HG02798 (cell line): ENCODE measurements around the gene EXD3.
A peak's percentile ranks its signal among the peaks of the same experiment; 100 is the strongest.
"Not testable (repeated sequence)": the region's sequence is repeated elsewhere in the genome, so short reads cannot be mapped to it uniquely, and the experiment has no call there.

ENCODE experiments used
- ATAC-seq: cut with Tn5 transposase; IDR thresholded peaks from one replicate; pipeline ENCODE4 v1.9.1; 2021; ENCODE audit warnings: mild to moderate bottlenecking; ENCODE audit not compliant: unreplicated experiment, poor library complexity

Gene EXD3, protein sequence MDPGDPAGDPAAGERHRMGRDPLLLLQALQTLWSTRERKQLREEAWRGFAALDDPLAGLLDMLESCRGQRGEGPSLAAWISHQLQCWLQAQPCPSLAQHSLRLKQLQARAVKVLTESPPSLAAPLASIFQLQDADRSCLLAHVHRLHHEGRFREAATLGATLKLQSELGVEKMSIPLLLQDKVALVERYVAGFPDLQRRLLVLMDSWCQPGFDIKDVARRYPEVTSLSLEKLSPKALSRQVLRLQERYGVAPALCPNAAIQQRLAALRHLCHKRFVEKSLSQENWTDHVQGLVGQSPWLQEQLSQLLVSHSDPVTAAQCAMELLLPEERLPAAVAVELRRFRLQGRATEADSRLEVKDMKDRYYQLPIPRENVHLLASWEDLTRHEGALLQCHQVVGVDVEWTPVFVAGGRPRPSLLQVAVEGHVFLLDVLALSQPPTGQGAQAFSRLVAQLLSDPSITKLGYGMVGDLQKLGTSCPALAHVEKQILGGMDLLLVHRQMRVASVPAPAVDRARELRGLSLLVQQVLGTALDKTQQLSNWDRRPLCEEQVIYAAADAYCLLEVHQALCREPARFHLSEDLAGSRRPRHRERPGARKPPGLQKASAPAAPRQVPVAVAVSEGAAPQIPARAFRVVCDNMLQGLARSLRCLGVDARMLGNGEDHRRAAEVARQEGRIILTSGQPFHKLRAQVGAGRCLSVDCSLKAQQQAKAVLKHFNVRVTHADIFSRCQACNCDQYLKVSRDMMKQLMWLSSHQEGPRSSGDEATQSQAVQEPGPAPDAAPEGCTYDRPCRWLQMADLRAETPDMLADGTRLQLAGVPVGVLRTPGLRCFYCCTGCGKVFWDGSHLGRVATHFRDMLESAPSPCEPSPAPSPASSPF

DNA sequence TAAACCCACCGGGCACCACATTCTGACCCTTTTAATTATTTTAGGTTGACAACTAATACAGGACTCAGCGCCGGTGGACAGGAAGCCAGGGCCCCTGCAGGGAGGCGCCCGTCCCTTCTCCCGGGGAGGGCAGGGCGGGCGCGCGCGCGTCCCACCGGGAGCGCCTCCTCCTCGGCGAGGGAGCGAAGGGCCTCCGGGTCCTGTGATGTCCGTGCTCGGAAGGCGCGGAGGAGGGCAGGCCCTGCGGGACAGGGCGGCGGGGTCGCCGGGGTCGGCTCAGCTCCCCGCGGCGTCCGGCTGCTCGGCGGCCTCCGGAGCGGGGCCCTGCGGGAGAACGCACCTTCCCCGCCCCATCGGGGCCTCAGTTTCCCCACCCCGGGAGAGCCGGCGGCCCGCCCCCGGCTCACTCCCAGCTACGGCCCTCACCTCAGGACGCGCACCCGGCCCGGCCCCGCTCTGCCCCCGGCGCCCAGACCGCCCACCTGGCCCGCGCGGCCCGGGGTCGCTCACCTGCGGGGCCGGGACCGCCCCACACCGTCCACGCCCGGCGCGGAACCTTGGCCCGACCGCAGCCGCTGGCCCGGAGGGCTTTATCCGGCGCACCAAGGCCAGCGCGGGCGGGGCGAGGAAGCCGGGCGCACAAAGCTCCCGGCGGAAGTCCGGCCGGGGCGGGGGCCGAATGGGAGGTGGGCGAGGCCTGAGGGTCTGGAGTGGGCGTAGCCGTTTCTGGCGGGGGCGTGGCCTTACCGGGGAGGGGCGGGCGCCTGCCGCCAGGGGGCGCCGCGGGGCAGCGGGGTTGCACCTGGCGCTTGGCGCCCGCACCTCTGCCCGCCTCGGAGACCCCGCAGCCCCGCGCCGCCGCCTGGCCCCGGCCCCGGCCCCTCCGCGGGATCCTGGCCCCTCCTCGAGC, at the start of gene EXD3, which contains the start of gene NOXA1:
EXD3 (minus strand) TSS at position 559 of the 910 bp plus-strand sequence. CDS start 27,805 bp downstream, outside the sequence.
NOXA1 (plus strand) TSS at position 790 of the 910 bp plus-strand sequence. CDS start 137 bp downstream, outside the sequence.
- ATAC-seq, result peak; percentile 90

DNA sequence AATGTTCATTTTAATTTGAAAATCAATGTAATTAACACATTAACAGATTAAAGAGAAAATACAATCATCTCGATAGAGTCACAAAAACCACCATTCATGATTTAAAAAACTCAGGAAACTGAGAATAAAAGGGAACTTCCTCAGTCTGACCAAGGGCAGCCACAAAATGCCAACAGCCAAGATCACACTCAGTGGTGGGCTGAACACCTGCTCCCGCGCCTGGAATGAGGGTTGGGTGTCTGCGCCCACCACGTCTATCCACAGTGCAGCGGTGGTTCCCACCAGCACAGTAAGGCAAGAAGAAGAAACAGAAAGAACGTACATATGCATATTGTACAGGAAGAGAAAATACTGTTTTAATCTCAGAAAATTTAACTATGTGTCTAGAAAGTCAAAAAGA, 47.8 kb upstream of the EXD3 start:
- no peak for ATAC-seq

DNA sequence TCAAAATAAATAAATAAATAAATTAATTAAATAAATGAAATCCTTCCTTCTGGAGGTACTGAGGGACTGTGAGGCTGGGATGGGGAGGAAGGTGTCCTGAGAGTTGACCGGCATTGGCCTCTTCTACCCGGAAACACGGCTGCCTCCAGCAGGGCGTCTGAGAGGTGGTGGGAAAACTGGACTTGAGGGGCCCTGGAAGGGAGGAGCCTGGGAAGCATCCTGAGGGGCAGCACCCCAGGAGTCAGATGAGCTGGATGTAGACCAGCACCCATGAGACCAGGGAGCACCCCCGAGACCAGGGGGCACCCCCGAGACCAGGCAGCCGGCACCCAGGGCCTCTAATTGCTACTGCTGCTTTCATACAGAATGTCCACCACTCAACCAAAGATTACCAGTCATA, 44.9 kb upstream of the EXD3 start:
- ATAC-seq, result no peak

DNA sequence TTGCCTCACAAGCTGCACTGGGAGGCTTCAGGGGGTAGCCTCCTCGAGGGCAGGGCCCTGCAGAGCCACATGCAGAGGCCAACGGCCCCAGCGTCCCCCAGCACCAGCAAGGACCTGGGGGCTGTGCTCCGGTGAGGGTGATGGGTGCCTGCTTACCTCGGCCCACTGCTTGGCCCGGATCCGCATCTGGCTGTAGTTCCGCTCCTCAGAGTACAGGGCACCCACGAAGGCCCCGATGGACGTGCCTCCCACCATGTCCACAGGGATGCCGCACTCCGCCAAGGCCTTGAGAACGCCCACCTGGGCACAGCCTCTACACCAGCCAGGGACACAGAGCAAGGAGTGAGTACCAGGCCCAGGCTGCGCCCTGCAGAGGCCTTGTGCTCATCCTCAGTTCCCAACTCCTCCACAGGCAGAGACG, 44.2 kb upstream of the EXD3 start:
- ATAC-seq, result no peak

DNA sequence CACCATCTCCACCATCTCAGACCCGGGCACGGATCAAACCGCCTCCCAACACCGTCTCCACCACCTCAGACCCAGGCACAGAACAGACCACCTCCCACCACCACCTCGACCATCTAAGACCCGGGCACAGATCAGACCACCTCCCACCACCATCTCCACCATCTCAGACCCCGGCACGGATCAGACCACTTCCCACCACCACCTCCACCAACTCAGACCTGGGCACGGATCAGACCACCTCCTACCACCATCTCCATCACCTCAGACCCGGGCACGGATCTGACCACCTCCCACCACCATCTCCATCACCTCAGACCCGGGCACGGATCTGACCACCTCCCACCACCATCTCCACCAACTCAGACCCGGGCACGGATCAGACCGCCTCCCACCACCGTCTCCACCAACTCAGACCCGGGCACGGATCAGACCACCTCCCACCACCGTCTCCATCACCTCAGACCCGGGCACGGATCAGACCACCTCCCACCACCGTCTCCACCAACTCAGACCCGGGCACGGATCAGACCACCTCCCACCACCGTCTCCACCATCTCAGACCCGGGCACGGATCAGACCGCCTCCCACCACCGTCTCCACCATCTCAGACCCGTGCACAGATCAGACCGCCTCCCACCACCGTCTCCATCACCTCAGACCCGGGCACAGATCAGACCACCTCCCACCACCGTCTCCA, 43.6 kb upstream of the EXD3 start:
- ATAC-seq, result not testable (repeated sequence)

DNA sequence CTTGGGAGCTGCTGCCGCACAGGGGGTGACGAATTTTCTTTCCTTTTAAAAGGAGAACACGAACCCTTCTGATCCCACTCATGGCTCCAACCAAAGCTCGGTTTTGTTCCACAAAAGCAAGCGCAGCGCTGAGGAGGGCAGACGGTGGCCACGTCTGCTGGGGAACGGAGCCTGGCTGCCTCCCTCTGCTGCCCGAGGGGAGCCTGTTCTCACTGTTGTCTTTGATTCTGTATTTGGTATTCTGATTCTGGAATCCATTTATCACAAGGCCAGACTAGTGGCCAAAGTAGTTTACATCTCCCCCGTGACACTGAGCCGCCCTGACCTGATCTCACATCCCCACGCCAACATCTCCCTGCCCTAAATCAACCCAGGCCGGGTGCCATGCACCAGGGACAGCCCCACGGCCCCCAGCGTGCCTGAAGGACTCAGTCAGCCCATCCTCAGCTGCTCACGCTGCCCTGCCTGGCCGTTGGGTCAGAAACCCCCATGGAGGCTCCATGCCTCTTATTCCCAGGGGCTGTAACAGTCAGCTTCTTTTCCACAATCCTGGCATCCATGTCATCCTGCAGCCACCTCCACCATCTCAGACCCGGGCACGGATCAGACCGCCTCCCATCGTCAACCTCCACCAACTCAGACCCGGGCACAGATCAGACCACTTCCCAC, 42.9 kb upstream of the EXD3 start:
- no peak for ATAC-seq

DNA sequence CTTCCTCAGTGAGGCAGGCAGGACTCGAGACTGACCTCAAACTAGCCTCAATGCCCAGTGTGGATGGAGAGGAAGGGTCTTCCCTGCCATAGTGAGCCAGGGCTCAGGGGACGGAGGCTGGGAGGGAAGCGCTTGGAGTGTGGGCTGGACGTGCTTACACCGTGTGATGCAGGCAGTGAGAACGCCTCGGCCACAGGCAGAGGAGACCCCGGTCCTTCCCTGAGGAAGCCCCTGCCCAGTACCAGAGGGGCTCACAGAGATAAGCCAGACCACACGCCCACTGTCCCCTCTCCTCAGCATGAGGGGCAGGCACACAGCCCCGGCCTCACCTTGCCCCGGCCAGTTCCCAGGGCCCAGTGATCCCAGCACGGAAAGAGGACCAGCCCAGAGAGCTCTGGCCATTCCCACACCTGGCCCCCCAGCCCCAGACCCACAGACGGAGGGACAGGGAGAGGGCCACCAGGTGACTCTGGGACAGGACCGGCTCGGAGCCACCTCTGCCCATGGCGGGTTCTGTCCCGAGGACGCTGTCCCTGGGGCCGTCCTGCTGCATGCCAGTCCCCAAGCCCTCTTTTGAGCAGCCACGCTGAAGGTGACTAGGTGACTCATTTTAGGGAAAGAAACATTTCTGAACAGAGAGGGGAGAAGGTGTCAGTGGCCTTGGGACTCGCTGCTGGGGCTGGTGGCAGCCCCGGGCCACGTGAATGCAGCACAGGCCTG, 42.2 kb upstream of the EXD3 start:
- ATAC-seq, result no peak

DNA sequence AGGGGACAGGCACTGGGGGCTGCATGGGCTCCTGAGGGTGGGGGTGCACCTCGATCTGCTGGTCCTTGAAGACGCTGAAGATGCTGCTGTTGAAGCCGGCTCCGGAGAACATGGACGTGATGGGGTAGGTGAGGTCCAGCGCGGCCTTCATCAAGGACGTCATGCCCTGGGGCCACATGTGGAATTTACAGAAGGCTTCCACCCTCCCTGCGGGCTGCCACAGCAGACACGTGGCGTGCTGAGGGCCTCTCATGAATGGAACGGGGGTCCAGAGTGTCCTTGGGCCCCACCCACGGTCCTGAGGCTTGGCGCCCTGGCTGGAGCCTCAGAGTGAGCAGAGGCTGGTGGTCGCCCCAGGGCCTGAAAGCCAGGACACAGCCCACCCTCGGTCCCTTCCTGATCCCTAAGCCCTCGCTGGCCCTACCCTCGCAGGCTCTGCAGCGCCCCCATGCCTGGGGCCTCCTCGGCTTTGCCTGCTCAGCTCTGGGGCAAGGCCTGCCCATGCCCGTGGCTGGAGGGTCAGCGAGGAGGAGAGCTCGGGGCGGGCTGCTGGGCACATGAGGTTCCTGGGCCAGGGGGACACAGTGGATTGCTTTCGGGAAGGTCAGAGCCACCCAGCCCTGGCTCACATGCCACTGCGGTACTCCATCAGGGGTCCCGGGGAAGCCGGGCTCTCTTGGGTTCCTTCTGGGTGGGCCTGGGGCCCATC, 41.5 kb upstream of the EXD3 start:
- ATAC-seq, result no peak

DNA sequence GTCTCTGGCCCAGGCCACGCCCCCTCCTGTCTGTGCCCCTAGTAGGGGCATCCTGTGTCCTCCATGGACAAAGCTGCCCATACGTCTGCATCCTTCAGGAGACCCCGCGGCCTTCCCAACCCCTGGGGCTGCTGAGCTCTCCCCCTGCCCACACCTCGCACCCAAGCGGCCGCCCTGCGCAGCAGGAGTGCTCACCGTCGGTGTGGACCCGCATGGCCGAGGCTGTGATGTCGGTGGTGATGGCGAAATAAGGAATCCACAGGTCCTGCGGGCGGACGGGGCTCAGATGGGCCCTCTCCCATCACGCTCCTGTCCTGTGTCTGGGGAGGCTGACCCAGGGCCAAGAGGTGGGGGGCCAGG, 40.9 kb upstream of the EXD3 start:
- ATAC-seq, result no peak

DNA sequence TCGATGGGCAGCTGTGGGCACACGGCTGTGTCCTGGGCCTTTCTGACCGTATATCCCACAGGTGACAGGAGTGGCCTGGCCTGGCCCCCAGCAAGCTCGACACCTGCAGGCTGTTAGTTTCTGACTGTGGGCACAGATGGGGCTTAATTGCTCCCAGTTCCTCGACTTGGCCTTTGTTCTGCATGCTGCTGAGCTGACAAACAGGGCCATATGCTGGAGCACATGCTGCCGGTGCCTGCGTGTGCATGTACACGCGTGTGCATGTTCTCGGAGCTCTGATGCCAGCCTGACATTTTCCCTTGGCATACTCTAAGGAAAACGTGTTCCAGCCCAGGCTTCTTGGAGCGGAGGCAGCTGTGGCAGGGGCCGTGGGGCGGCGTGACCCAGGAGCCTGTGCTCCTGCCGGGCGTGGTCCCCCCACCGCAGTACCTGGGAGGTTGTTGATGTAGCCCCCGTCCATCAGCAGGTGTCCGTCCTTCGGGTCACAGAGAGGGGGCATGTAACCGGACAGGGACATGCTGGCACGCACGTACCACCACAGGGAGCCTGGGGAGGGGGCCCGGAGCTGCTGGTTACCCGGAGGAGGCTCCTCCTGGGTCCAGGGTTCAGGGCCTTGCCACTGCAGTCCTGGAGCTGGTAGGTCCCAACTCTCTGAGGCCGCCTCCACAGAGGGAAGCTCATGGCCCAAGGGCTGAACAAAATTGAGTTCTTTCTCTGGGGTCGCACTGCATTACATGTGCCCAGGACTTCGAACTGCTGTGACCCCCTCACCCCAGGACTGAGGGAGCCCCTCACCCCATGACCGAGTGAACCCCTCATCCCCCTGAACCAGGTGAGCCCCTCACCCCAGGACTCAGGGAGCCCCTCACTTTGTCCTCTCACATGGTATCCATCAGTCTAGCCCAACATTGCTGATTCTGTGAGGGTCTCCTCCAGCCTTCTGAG, 40.3 kb upstream of the EXD3 start:
- ATAC-seq, result no peak

DNA sequence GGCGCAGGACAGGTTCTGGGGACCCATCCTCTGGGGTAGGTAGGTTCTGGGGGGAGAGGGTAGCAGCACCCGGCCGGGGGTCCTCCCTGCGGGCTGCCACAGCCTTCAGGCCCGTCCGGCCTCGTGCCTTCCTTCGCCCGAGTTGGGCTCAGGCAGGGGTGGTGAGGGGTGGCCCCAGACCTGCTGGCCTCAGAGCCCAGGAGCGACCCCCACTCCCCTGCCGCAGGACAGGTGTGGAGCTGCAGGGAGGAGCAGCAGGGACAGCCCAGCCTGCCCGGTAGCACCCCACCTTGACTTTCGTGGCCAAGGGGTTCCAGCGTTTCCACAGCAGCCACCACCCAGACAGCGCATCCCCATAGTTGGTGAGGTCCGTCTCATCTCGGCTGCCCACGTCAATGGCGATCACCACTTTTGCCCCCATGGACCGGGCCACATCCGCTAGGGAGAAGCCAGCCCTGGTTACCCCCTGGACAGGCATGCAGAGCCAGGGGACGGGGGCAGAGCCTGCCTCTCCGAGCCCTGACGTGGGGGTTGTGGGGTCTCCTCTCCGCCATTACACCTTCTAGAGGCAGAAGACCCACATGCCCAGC, 39.5 kb upstream of the EXD3 start:
- ATAC-seq, result no peak

DNA sequence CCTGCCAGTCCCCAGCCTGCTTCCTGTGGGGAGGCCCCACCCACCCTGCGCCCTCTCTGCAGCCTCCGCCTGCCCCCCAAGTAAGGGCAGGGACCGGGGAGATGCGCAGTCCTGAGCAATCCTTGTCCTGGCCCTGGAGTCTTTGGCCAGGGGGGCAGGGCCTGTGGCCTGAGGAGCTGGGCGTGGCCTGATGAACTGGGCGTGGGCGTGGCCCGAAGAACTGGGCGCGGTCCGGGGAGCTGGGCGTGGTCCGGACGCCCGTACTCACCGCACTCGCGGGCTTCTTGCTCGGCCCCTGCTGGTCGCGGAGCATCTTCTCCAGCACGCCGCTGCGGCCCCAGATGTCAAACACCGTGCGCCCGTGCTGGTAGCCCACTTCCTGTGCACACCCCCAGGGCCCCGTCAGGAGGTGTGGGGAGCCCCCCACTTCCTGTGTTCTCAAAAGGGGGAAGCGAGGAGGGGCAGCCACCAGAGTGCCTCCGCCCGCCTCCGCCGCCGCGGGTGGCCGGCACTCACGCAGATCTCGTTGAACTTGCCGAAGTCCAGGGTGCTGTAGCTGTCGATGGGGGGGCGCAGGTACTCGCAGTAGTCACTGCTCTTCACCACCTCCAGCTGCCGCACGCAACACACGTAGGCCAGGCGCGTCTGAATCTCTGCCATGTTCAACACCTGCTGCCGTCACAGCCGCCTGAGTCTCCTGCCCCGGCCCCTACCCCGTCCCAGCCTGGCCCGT, 38.9 kb upstream of the EXD3 start:
- ATAC-seq, result peak; percentile 63

DNA sequence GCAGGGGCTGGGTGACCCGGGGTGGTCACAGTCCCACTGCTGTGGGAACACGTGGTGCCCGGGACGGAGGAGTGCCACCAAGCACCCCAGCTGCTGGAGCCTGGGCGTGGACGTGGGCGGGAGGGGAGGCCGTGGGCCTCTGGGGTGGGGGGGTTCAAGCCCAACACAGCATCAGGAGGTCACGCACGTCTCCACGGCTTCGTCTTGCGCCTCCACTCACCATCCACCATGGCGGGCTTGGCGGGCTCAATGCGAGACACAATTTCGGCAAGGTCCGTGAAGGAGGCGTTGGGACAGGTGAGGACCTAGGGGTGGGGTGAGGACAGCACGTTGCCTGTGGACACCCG, 38.3 kb upstream of the EXD3 start:
- ATAC-seq, result no peak

DNA sequence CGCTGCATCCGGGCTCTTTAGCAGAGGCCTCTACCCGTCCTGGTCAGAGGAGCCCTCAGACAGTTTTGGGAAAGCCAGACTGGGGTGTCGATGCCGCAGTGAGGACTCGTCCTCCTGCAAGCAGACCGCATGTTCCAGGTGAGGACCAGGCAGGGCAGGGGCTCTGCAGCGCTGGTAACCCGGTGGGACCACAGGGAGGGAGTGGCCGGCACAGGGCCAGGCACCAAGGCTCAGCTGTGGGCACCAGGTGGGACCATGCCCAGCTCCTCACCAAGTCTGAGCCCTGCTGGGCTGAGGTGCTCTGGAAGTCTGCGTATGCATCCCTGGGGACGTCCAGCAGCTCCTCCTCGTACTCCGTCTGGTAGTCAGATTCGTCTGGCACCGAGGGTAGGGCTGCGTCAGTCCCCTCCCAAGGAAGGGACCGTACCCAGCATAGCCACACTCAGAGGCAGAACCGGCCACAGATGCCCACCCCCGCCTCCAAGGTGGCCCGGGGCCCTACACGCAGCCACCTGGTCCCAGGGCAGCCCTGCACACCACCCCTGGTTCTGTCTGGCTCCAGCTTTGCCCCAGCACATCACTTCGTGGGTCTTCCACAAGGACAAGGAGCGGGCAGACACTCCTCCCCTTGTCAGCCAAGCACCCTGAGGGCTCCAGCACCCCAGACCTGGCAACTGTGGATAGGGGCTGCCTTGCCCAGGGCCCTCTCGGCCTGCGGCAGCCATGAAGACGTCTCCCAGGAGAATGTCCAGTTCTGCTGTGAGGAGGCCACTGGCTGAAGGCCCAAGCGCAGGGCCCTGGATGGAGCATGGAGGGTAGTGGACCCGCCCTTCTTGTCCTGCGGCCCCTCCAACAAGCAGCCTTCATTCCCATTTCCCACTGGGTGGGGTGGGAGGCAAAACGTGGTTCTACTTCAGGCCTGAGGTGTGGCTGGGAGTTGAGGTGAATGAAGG, 37.7 kb upstream of the EXD3 start:
- no peak for ATAC-seq
